Heart right ventricle (tissue), 16 donors: ENCODE results near the gene TSSK2. TPM values are rescaled to one million over a fixed set of nuclear protein-coding genes. Genes with fewer than 3 reads are reported as not detected.

Experiments used
- ATAC-seq, 8 donors: fragments of 200-7000 bp; cut with Tn5 transposase; one replicate each; pipeline ENCODE4 v1.9.1; 2020; ENCODE audit warnings: mild to moderate bottlenecking in 8 of 8, moderate library complexity in 8 of 8, moderate number of reproducible peaks in 1 of 8
- DNase-seq, 2 donors: peaks; one replicate each; pipeline ENCODE4 v3.0.0-alpha.2; 2020
- H3K27ac ChIP-seq, 10 donors: fragments of 200-600 bp; sonication (generic) in 2 of 10; one replicate each; pipeline versions ENCODE4 v1.5.0 to v1.8.0; 2020 to 2022; ENCODE audit warnings: mild to moderate bottlenecking in 3 of 10
- H3K27me3 ChIP-seq, 7 donors: fragments of 200-600 bp; one replicate each; pipeline ENCODE4 v1.8.0; 2021 to 2022; ENCODE audit warnings: mild to moderate bottlenecking in 2 of 7
- H3K36me3 ChIP-seq, 9 donors: fragments of 200-600 bp; sonication (generic) in 1 of 9; one replicate each; pipeline versions ENCODE4 v1.5.0 to v1.8.0; 2020 to 2022; ENCODE audit warnings: mild to moderate bottlenecking in 2 of 9
- H3K4me1 ChIP-seq, 9 donors: fragments of 200-600 bp; sonication (generic) in 1 of 9; one replicate each; pipeline versions ENCODE4 v1.5.0 to v1.8.0; 2020 to 2022; ENCODE audit warnings: mild to moderate bottlenecking in 4 of 9
- H3K4me3 ChIP-seq, 10 donors: fragments of 200-600 bp; sonication (generic) in 2 of 10; one replicate each; pipeline versions ENCODE4 v1.5.0 to v1.8.0; 2020 to 2022; ENCODE audit warnings: mild to moderate bottlenecking in 7 of 10, moderate library complexity in 2 of 10
- H3K9me3 ChIP-seq, 11 donors: fragments of 200-600 bp in 10 of 11; sonication (generic) in 2 of 11; one replicate each; pipeline versions ENCODE4 v1.5.0 to v1.8.0; 2013 to 2022; ENCODE audit warnings: mild to moderate bottlenecking in 2 of 11, control low read depth in 1 of 11, moderate library complexity in 1 of 11
- CTCF ChIP-seq, 9 donors: fragments of 200-600 bp; sonication (generic) in 2 of 9; IDR thresholded peaks; one replicate each; pipeline versions ENCODE4 v1.5.0 to v1.8.0; 2021 to 2022; ENCODE audit warnings: antibody characterized with exemption in 9 of 9, mild to moderate bottlenecking in 5 of 9, moderate library complexity in 1 of 9
- WGBS, 2 donors: extraction: QIAGEN DNeasy Blood & Tissue Kit; methylation state at CpG; one replicate each; pipeline ENCODE4 v1.1.7; 2013; ENCODE audit warnings: inconsistent platforms in 1 of 2; 5-methylcytosine and 5-hydroxymethylcytosine counted together
- intact Hi-C, 10 donors: fragments of 100-400 bp; cut with DNase I; formaldehyde crosslinking; loops; one replicate each; pipeline versions ENCODE4 v1.11.1 to v1.14.2; 2022
- polyA plus RNA-seq, 2 donors: library from polyadenylated mRNA; stranded (reverse); fragments of 200-250 nt; gene quantifications; one replicate each; pipeline ENCODE4 v1.2.3, GENCODE V29; 2013
- total RNA-seq, 10 donors: library from RNA; stranded (reverse); fragmentation: NEBNext Ultra II Directional in 3 of 10; extraction: Animal tissue kit (Norgen Biotek cat#: 25700) in 3 of 10; gene quantifications; one replicate each; pipeline versions ENCODE4 v1.2.1 to v1.2.4, GENCODE V29; 2021 to 2023
- donor health status: Arrhythmogenic right ventricular cardiomyopathy.
- donor health status: ischemic (EF 13 %, LVEDD 7.1; RV severe dilation, severe dysfunction).
- donor health status: healthy with polysubstance abuse.
- donor health status: DM: no; HTN: yes; CAD: no.
- donor health status: DM: no; HTN: no; CAD: no.
- donor health status: ischemic (EF 25% LVEDD 6.9; RV normal size, moderate dysfunction).
- donor health status: ischemic (EF 25% LVEDD 5.7; RV mildly dilated, moderate dysfunction).
- donor health status: healthy.
- donor health status: DM: yes; HTN: yes; CAD: no.
- donor health status: Ischemic cardiomyopathy.
- donor health status: ischemic (EF 35%, LVEDD 5.7; RV mildly dilated, moderate dysfunction).
- donor health status: nonischemic (EF 11% LVEDD 7.7; RV severe dilation, severe dysfunction).
- donor health status: DM: yes; HTN: yes; CAD: no.
- donor health status: PGD.
- donor health status: ischemic (EF 29% LVEDD 5.4; RV normal size, mild dysfunction).
- donor health status: nonischemic (EF 23%, LVEDD 6.1; RV moderate dilation, normal function).

TSSK2 gene
- total and polyA plus RNA-seq, 12 donors: 0.14 to 0.37 (median 0.19) TPM; not detected in 9

DNA sequence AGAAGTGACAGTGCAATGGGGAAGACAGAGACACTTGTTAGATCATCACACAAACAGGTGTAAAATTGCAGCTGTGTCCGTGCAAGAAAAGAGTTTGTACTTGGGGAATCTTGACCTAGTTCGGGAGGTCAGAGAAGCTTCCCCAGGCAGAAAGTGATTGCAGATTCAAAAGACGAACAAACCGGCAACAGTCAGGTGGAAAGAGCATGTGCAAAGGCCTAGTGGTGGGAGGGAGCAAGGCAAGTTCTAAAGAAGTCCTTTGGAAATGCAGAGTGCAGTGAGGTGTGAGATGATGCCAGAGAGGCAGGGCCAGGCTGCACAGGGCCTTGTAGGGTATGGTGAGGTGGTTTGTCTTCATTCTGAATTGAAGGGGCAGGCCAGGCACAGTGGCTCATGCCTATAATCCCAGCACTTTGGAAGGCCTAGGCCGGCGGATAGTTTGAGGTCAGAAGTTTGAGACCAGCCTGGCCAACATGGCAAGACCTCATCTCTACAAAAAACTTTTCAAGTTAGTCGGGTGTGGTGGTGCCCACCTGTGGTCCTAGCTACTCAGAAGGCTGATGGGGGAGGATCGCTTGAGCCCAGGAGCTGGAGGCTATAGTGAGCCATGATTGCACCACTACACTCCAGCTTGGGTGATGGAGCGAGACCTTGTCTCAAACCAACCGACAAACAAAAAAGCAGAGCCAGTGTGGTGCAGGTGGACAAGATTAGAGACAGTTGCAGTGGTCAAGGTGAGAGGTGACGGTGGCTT, 15.3 kb downstream of the TSSK2 start:
- ATAC-seq: no peak
- no peak for TF ChIP-seq CTCF (IDR thresholded peaks at IDR 0.05)
- H3K27me3 ChIP-seq: peaks cover 28 to 44% (median 33%) of the 10 kb centered on the region in 7 donors
- intact Hi-C loops: loop anchor here in 5 of 10 donors (5.0 to 10.0 kb wide), 4 partner anchors 328 to 488 kb away; partner anchors contain the start of genes CDC45 (in 1 of the 5) and UFD1 (in 1 of the 5)
- H3K9me3 ChIP-seq: no peaks in the 10 kb centered on the region
- WGBS, 2 donors: 82 to 84% methylated on average over 11 of the region's 11 CpGs
- H3K4me1 ChIP-seq: peaks cover 5 to 25% (median 18%) of the 10 kb centered on the region in 9 donors
- H3K27ac ChIP-seq: no peak overlapping the region
- no peak overlapping the region for H3K4me3 ChIP-seq
- H3K36me3 ChIP-seq: peaks cover 0 to 16% (median 13%) of the 10 kb centered on the region in 9 donors
- no peak for DNase-seq

DNA sequence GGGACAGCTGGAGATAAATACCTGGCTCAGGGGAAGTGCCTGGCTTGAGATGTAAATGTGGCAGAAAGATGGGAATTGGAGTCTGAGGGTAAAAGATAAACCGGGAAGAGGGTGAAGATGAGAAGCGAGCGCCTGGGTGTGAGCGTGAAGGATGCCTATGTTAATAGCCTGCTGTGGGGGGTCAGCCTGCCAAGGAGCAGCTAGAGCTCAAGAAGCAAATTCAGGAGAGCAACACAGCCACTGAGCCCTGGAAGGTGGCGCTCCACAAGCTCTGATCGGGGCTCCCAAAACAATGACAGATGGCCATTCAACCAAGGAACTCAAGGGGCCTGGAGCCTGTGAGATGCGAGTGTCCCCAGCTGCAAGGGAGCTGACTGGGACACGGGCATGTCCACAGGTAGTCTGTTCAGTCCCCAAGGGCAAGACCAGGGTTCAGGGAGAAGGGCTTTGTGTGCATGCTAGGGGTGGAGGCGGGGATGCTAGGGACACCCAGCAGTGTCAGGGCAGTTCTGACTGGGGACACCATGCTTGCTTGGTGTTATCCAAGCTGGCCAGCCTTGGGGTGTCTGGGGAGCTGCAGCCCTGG, 16.2 kb downstream of the TSSK2 start:
- no peak for ATAC-seq
- Histone ChIP-seq H3K27me3 (peaks cover 36 to 52% (median 42%) of the 10 kb centered on the region in 7 donors), H3K27ac (no peak overlapping the region), H3K36me3 (peaks cover 0 to 7% (median 4%) of the 10 kb centered on the region in 9 donors), H3K9me3 (no peaks in the 10 kb centered on the region), H3K4me1 (peaks cover 5 to 25% (median 18%) of the 10 kb centered on the region in 9 donors), H3K4me3 (no peak overlapping the region)
- 28 to 35% methylated on average over 9 of the region's 9 CpGs for WGBS, 2 donors
- no peak for TF ChIP-seq CTCF (IDR thresholded peaks at IDR 0.05)
- intact Hi-C loops: loop anchor here in 5 of 10 donors (5.0 to 10.0 kb wide), 4 partner anchors 328 to 488 kb away; partner anchors contain the start of genes CDC45 (in 1 of the 5) and UFD1 (in 1 of the 5)
- no peak for DNase-seq

- Histone ChIP-seq H3K4me1 (peaks cover 5 to 18% (median 13%) of the 10 kb centered on the region in 9 donors), H3K36me3 (no peaks in the 10 kb centered on the region), H3K27ac (no peak overlapping the region), H3K9me3 (no peaks in the 10 kb centered on the region), H3K4me3 (peak overlapping the region in 1 of 10 donors; percentile 13), H3K27me3 (peaks cover 37 to 63% (median 54%) of the 10 kb centered on the region in 7 donors)
- DNase-seq: no peak
- no peak for TF ChIP-seq CTCF (IDR thresholded peaks at IDR 0.05)
- no peak for ATAC-seq
- intact Hi-C loops: loop anchor here in 5 of 10 donors (5.0 to 10.0 kb wide), 4 partner anchors 326 to 486 kb away; partner anchors contain the start of genes CDC45 (in 1 of the 5) and UFD1 (in 1 of the 5)
- 30 to 32% methylated on average over 33 of the region's 33 CpGs for WGBS, 2 donors
Measured at GRCh38 chr22:19148417-19149046, 17.4 kb downstream of the TSSK2 start.
